HS-5 (cell line): ENCODE data around the gene COL5A1.

Experiments
- DNase-seq: peaks from one replicate; pipeline ENCODE4 v3.0.0-alpha.2; 2012; ENCODE audit warnings: low read depth

COL5A1 gene

GRCh38 chr9:134741846-134742245, 100.2 kb downstream of the COL5A1 start:
- DNase-seq = no peak

DNA sequence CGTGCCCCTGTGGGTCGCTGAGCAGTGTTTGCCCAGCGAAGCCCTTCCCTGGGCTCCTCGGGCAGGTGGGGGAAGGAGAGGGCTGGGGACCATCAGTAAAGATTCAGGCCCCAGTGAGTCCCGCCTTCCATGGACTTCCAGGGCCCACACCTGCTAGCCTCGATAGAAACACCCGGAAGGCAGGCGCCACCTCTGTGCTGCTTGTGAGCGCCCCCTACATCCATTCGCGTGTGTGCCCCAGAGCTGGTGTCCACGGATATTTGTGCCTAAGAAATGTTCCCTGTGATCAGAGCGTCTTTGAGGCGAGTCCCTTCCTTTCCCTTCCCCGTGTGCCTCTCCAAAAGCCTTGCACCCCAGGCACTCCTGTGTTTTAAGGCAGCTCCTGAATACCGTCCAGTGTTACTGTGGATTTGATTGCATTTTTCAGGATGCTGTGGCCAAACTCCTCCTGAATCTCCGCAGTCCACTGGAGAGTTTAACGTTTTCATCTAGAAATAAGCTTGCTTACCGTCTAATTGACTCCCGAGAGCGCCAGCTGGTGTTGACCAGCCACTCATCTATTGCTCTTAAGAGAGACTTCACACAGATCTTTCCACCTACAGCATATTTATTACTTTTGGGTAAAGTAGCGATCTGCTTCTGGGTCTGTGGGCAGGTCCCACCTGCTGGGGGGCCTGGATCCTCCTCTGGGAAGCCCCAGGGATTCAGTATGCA, 101.4 kb downstream of the COL5A1 start:
- no peak for DNase-seq

GRCh38 chr9:134743853-134744252, 102.2 kb downstream of the COL5A1 start:
- no peak for DNase-seq

DNA sequence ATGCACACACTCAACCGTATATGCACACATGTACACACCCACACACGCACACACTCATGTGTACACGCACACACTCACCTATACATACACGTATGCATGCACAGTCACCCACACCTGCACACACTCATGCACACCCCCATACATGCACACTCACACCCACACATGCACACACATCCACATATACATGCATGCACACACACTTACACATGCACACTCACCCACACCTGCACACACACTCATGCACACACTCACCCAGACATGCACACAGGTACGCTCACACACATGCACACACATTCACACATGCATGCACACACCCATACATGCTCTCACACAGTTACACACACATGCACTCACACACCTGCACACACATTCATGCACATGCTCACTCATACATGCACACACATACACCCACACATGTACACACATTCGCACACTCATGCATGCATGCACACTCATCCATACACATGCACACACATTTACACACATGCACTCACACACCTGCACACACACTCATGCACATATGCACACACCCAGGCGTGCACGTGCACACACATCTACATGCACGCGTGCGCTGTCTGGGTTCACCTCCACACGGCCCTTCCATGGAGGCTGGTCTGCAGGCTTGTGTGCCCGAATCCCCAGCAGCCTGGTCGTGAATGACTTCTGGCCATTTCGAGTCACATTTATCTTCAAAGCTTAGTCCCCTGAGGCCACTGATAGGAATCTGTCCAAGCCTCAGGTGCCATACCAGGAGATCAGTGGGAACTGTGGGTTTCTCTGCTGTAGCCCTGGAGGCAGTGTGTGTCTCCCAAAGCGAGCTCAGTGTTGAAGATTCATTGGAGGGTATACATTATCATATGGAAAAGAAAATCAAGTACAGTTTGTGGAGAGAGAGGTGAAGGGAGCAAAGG, 103.0 kb downstream of the COL5A1 start:
- no peak for DNase-seq

DNA sequence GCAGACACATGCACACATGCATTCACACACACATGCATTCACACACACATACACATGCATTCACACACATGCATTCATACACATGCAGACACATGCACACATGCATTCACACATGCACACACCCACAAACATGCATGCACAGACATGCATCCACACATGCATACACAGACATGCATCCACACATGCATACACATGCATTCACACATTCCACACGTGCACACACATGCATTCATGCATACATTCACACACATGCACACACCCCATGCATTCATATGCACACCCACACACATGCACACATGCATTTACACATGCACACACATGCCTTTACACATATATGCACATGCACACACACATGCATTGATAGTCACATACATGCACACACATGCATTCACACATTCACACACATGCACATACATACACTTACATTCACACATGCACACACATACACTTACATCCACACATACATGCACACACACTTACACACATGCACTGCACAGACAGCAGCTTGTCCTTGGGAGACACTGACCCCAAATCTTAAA, 106.4 kb downstream of the COL5A1 start:
- DNase-seq = no peak

- DNase-seq = no peak
Observed at GRCh38 chr9:134748591-134748990, 107.0 kb downstream of the COL5A1 start.

DNA sequence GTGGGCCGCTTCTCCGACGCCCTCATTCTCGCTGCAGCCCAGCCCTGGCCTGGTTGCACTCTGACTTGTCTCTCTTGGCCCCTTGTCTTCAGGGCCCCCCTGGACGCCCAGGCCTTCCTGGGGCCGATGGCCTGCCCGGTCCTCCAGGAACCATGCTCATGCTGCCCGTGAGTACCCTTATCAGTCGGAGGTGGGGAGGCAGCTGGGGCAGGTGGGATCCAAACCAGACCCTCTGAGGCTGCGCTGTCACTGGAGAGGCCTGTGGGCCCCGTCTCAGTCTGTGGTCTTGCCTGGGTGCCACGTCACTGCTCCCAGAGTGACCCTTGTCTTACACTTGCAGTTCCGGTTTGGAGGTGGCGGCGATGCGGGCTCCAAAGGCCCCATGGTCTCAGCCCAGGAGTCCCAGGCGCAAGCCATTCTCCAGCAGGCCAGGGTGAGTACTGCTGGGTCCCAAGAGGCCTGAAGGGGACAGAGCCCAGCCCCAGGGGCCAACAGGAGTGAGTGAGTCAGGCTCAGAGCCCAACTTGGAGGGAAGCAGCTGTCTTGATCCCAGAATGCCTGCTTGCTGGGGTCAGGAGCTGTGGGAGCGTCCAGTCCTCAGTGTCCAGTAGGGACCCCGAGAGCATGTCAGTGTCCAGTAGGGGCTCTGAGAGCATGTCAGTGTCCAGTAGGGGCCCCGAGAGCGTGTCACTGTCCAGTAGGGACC, 109.0 kb downstream of the COL5A1 start:
- no peak for DNase-seq

- DNase-seq = no peak
Observed at GRCh38 chr9:134751622-134752021, 110.0 kb downstream of the COL5A1 start.

DNA sequence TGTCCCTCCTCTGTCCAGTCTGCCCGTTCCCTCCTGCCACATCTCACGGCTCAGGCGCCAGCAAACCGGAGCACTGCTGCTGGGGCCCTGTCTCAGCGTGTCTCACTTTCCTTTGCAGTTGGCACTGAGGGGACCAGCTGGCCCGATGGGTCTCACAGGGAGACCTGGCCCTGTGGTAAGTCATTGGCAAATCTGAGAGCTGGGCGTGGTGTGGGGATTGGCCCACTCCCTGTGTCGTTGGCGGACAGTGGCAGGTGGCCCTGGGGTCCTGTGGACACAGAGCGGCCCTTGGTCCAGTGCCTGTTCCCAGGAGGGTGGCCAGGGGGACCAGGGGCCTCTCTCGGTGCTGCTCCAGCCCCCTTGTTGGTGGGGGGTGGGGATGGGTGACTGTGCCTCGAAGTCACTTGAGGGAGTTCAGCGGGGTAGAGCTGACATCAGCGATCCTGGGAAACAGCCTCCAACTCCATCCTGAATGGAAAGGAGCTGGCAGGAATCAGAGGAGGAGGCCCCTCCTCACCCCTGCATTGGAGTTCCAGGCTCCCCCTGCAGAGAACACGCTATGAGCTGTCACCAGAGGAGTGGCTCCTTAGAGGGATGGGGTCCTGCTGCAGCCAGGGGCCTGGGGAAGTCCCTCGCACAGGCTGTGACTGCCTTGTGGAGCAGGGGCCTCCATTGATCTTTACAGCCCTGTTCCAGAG, 111.0 kb downstream of the COL5A1 start:
- DNase-seq = no peak

- no peak for DNase-seq
Observed at GRCh38 chr9:134753191-134753590, 111.6 kb downstream of the COL5A1 start.

DNA sequence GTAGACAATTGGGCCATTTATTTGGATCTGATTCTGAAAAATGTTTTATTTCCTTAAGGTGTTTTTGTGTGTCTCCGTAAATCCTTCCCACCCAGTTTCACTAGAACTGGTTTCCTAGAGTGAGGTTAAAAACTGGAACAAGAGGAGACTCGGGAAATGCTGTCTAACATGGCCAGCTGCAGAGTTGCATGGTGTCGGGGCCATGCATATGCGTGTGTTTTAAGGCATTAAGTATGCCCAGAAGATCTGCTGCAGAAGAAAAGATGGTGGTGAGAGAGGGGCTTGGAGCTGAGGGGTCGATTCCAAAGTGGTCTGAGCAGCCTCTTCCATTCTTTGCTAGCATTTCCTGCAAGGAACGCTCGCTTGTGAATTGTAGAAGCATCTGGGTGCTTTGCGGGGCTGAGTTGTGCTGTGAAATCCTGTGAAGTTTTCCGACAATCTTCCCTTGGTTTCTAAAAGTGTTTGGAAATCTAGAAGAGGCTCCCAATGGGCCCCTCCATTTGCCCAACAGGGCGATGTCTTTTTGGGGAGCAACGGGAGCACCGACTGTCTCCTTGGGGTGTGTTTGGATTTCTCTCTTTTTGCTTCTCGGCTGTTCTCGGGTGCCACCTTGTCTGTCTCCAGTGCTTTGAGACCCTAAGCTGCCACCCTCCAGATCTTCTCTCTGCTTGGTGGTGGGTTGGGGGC, 113.8 kb downstream of the COL5A1 start:
- DNase-seq = no peak

- no peak for DNase-seq
Observed at GRCh38 chr9:134756098-134756497, 114.5 kb downstream of the COL5A1 start.

GRCh38 chr9:134757216-134757975, 115.8 kb downstream of the COL5A1 start:
- DNase-seq = no peak

DNA sequence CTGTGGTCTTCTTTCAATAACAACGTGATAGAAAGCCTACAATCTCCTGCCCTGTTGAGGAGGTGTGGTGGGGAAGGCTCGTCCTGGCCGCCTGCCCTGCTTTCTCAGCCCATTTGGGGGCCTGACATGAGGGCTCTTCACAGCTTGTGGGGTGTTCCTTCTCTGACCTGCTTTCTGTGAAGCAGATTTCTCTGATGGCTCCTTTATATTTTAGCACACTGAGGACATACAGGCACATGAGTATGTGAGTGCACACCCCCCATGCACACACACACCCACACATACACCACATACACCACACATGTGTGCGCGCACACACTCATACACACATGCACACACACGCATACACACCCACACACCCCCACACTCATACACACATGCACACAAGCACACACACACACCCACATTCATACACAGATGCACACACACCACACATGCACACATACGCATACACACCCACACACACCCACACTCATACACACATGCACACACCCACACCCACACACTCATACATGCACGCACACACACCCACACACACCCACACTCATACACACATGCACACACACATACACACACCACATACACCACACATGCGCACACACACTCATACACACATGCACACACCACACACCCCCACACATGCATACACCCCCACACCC, 117.5 kb downstream of the COL5A1 start:
- no peak for DNase-seq

DNA sequence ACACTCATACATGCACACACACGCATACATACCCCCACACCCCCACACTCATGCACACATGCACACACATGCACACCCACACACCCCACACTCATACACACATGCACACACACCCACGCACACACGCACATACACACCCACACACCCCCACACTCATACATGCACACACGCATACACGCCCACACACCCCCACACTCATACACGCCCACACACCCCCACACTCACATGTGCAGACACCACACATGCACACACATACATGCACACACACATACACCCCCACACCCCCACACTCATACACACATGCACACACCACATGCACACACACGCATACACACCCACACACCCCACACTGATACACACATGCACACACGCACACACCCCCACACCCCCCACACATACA, 118.3 kb downstream of the COL5A1 start:
- no peak for DNase-seq

DNA sequence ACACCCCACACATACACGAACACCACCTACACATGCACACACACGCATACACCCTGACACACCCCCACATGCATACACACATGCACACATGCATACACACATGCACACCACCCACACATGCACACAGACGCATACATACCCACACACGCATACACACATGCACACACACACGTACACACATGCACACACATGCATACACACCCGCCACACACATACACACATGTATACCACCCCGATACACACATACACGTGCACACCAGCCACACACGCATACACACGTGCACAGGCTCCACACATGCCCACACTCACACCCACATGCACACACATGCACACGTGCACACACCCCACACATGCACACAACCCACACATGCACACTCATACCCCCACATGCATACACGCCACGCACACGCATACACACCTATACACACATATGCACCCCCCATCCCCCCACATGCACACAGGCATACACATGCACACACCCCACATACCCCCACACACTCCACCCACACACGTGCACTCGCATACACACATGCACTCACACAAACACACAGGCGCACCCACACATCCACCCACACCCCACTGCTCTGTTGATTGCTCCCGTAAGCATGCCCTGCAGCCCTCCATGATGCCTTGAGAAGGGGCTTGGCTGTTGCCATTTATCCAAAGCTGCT, 119.3 kb downstream of the COL5A1 start:
- no peak for DNase-seq

DNA sequence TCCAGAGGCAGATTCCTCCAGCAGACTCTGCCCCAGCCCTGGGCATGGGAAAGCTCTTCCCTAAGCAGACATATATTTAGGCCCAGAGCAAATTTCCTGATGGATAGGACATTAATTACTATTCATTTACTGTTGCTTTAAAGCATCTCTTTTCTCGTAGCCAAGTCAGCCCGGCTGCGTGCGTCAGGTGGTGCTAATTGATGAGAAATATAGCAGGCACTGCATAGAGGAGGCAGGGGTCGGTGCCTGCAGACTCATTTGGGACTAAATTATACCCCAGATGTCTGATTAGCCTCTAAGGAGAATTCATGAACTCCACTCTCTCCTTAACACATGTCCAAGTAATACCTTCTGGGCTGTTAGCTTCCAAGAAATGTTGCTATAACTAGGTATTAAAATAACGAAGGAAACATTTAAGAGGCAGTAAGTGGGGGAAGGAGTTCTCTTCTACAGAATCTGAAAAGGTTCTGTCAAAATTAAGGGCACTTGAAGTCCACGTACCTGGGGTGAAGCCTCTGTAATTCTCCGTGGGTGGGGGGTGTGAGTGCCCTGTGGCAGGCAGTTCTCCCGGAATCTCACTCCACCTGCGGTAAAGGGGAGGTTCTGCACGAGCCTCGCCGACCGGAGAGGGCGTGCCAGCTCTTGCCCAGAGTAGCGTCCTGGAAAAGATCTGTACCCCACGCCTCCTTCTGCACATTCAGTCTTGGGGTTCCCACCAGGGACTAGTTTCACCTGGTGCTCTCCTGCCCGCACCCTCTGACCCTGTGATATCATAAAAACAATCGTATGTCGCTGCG, 123.1 kb downstream of the COL5A1 start:
- DNase-seq = no peak

DNA sequence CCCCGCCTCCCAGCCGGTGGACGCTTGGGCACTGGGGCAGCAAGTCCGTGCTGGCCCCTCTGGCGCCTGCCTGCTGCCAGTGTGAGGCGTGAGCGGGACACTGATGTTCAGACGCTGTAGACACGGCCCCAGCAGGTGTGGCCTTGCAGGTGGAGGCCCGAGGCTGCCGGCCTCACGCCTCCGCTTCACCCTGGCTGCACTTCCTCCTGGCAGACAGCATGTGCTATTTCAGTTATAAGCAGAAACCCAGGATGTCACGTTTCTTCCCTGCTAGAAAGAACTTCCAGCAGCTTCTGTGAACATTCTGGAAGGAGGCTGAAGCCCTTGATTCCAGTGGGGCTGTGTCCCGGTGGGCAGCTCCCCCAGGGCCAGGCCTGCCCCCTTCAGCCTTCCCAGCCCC, 124.2 kb downstream of the COL5A1 start:
- DNase-seq = no peak

DNA sequence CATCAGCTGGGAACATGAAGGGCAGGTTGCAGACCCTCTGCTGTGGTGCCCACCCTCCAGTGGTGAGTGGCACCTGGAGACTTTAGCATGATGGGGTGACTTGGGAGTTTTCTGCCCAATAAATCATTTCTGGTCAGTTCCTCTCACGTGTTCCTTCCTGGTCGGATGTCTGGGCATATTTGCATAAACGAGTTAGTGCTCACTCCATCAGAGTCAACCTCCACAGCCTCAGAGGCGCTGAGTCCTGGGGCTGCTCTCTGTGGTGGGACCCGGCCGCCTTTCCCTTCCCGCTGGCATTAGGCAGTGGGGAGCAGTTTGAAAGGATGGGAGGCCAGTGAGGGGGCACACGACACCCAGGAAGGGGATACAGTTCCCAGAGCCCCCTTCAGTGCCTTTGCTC, 125.0 kb downstream of the COL5A1 start:
- DNase-seq = no peak
